ENCODE results near the gene ERC1.
A peak's percentile ranks its signal among the peaks of the same experiment; 100 is the strongest.
"Not testable (repeated sequence)": the region's sequence is repeated elsewhere in the genome, so short reads cannot be mapped to it uniquely, and the experiment has no call there.

ERC1 gene

DNA sequence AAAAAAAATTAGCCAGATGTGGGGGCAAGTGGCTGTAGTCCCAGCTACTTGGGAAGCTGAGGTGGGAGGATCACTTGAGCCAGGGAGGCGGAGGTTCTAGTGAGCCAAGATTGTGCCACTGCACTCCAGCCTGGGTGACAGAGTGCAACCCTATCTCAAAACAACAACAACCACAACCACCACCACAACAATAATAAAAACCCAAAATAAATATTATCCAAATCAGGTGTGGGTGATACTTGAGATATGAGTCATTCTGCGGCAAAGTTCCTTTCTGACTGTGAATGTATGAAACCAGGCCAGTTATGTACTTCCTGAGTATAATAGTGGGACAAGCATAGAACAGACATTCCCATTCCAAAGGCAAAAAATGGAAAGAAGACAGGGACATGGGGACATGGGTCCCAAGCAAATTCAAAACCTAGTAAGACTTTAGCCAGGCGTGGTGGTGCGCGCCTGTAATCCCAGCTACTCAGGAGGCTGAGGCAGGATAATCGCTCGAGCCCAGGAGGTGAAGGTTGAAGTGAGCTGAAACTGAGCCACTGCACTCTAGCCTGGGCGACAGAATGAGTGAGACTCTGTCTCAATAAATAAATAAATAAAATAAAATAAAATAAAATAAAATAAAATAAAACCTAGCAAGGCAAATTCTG is 9.7 kb upstream of the ERC1 start:
- peak; percentile 34 for DNase-seq (ENCODE audit: low read depth, low spot score)
- peak overlapping the region; percentile 35 for H3K27ac ChIP-seq

GRCh38 chr12:981961-982360 is 9.1 kb upstream of the ERC1 start:
- DNase-seq (ENCODE audit: low read depth, low spot score), result no peak

GRCh38 chr12:988646-989045 is 2.4 kb upstream of the ERC1 start:
- no peak overlapping the region for H3K27ac ChIP-seq
- DNase-seq (ENCODE audit: low read depth, low spot score), result no peak

More at GRCh38 chr12:981961-982360, 9.1 kb upstream of the ERC1 start:
- no peak overlapping the region for H3K27ac ChIP-seq

- no peak for DNase-seq (ENCODE audit: low read depth, low spot score)
- H3K27ac ChIP-seq, result peak overlapping the region; percentile 90
Observed at GRCh38 chr12:989051-989450, 2.0 kb upstream of the ERC1 start.

- H3K27ac ChIP-seq, result peak overlapping the region; percentile 90
- no peak for DNase-seq (ENCODE audit: low read depth, low spot score)
Observed at GRCh38 chr12:989751-990660, 1.0 kb upstream of the ERC1 start.

DNA sequence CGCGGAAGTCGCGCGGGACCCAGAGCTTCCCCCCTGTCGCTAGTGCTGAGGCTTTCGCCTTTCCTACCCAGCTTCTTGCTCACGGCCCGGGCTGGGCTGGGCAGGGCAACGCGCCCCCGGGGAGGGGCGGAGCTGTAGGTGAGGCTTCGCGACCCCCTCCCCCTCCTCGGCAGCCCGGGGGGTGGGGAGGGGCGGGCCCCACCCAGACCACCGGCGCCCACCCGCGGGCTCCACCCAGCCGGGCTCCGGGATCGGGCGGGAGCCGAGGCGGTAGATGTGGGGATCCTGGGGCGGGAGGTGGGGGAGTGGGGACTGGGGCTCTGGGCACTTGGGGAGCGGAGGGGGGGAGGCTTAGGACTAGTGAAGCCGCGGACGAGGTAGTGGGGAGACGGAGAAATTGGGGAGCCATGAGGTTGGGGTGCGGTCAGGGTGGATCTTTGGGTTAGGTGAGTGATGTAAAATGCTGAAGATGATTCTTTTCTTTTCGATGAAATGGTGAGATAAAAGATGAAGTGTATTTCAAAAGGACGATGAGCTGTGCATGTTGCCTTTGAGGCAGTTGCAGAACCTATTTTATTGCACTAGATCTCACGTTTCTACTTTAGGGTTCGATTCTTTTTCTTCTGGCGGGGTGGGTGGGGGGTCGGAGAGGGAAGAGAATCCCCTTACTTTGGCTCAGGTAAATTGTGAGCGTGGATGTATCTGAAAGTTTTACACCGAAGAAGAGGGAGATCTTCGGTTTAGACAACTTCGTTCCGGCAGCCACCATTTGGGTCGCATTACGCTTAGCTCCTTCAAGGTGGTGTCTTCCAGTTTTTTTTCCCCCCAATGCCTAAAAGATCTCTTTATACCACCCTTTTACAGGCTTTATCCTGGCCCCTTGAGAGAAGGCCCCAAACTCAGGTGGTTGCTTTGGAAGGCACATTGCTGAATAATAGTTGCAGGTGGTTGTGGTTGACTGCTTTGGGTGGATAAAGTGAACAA is 619 bp downstream of the ERC1 start:
- no peak for DNase-seq (ENCODE audit: low read depth, low spot score)
- H3K27ac ChIP-seq, result peak overlapping the region; percentile 90

- H3K27ac ChIP-seq, result peak overlapping the region; percentile 90
- DNase-seq (ENCODE audit: low read depth, low spot score), result no peak
Observed at GRCh38 chr12:992647-993046, 1.6 kb downstream of the ERC1 start.

DNA sequence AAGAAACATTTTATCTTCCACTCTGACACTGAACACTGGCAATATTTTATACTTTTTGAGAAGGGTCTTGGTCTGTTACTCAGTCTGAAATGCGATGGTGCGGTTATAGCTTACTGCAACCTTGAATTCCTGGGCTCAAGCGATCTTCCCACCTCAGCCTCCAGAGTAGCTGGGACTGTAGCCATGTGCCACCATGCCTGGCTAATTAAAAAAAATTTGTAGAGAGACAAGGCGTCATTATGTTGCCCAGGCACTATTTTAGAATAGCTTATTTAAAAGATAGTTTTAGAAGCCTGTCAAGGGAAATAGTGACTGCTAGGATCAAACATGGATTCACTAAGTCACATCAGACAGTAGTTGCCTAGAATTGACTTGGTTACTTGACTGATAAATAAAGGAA is 5.9 kb downstream of the ERC1 start:
- DNase-seq (ENCODE audit: low read depth, low spot score), result no peak
- H3K27ac ChIP-seq, result no peak overlapping the region

- no peak overlapping the region for H3K27ac ChIP-seq
- DNase-seq (ENCODE audit: low read depth, low spot score), result no peak
Observed at GRCh38 chr12:997505-997904, 6.5 kb downstream of the ERC1 start.

DNA sequence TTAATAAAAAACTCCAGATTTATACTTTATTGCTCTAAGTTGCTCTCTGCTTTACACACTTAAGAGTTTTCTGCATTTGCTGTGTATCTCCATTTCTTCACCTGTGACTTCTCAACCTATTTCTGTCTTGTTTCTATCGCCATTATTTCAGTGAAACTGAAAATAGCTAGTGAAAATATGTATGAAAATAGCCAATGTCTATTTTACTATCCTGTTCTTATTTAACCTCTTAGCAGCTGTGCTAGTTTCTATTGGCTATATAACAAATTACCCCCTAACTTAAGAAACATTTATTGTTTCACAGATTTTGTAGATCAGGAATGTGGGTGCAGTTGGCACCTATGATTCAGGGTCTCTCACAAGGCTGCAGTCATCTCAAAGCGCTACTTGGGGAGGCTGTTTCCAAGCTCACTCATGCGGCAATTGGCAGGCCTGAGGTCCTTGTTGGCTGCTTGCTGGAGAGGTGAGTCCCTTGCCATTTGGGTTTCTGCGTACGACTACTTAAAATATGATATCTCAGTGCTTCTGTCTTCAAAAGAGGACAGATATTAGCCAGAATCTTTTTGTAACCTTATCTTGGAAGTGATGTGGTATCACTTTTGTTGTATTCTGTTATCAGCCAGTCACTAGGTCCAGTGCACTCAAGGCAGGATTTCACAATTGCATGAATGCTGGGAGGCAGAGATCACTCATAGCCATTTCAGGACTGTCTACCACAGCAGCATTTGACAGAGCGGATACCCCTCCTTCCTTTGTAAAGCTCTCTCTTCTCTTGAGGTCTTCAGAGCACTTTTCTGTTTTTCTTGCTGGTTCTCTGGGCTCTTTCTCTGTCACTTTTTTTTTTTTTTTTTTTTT is 7.2 kb downstream of the ERC1 start:
- no peak for DNase-seq (ENCODE audit: low read depth, low spot score)
- H3K27ac ChIP-seq, result no peak overlapping the region

DNA sequence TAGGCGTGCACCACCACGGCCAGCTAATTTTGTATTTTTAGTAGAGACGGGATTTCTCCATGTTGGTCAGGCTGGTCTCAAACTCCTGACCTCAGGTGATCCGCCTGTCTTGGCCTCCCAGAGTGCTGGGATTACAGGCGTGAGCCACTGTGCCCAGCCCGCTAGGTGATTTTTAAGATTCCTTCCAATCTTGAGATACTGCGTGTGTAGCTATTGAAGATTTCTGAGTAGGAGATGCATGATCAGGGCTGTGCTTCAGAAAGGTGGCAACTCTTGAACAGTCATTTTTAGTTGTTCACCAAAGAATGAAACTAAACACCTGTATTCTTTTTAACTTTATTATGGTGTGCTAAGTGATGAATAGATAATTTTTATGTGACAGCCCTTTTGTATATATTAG is 8.7 kb downstream of the ERC1 start:
- not testable (repeated sequence) for DNase-seq (ENCODE audit: low read depth, low spot score); H3K27ac ChIP-seq

- H3K27ac ChIP-seq, result no peak overlapping the region
Observed at GRCh38 chr12:1001507-1001906, 10.5 kb downstream of the ERC1 start.

DNA sequence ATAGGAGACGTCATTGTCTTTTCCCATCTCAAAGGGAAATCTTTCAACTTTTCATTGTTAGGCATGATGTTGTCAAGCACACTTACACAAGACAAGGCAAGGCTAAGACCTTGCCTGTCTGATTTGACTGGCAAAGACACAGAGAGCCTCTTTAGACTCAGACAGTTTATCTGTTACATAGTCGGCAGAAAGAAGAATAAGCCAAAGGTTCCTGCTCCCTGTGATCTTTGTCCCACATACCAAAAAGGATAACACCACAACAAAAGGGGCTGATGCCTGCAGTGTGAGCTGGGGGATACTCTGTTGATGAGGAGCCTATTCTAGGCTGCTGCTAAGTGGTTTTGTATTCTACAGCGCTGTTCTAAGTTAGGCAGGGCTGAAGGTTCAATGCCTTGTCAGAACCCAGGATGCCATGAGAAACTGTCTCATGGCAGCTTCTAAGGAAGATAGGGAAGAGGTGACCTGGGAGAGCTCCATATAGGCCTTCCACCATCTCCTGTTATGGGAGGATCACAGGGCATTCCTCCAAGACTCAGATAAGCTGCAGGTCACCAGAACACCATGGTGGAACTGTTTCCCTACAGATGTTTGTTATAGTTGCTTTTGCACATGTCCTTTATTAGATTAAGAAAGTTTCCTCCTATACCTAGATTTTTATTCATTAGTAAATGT is 12.7 kb downstream of the ERC1 start:
- no peak for DNase-seq (ENCODE audit: low read depth, low spot score)
- H3K27ac ChIP-seq, result no peak overlapping the region

More at GRCh38 chr12:1001507-1001906, 10.5 kb downstream of the ERC1 start:
- DNase-seq (ENCODE audit: low read depth, low spot score), result no peak

GRCh38 chr12:1006255-1006654 is 15.2 kb downstream of the ERC1 start:
- peak overlapping the region; percentile 2 for H3K27ac ChIP-seq
- DNase-seq (ENCODE audit: low read depth, low spot score), result no peak

- no peak overlapping the region for H3K27ac ChIP-seq
- no peak for DNase-seq (ENCODE audit: low read depth, low spot score)
Observed at GRCh38 chr12:1007276-1007675, 16.3 kb downstream of the ERC1 start.

GRCh38 chr12:1007994-1008393 is 17.0 kb downstream of the ERC1 start:
- H3K27ac ChIP-seq, result no peak overlapping the region
- no peak for DNase-seq (ENCODE audit: low read depth, low spot score)

- no peak for DNase-seq (ENCODE audit: low read depth, low spot score)
- H3K27ac ChIP-seq, result no peak overlapping the region
Observed at GRCh38 chr12:1011091-1011490, 20.1 kb downstream of the ERC1 start.

- DNase-seq (ENCODE audit: low read depth, low spot score), result peak; percentile 71
- peak overlapping the region; percentile 90 for H3K27ac ChIP-seq
Observed at GRCh38 chr12:1013618-1014489, 22.8 kb downstream of the ERC1 start.

Measured in epithelial cell of prostate (primary cell).